Measurements from ENCODE around the gene LASP1.

LASP1 gene

GRCh38 chr17:38870259-38871165 is 654 bp downstream of the LASP1 start:
- peak; percentile 29 for DNase-seq

- DNase-seq: no peak
These were observed 1.6 kb downstream of the LASP1 start for GRCh38 chr17:38871247-38872015.

- no peak for DNase-seq
These were observed 2.2 kb downstream of the LASP1 start for GRCh38 chr17:38872027-38872511.

GRCh38 chr17:38872671-38873385 is 3.0 kb downstream of the LASP1 start:
- DNase-seq: no peak

GRCh38 chr17:38873640-38874380 is 4.0 kb downstream of the LASP1 start:
- DNase-seq: no peak

DNA sequence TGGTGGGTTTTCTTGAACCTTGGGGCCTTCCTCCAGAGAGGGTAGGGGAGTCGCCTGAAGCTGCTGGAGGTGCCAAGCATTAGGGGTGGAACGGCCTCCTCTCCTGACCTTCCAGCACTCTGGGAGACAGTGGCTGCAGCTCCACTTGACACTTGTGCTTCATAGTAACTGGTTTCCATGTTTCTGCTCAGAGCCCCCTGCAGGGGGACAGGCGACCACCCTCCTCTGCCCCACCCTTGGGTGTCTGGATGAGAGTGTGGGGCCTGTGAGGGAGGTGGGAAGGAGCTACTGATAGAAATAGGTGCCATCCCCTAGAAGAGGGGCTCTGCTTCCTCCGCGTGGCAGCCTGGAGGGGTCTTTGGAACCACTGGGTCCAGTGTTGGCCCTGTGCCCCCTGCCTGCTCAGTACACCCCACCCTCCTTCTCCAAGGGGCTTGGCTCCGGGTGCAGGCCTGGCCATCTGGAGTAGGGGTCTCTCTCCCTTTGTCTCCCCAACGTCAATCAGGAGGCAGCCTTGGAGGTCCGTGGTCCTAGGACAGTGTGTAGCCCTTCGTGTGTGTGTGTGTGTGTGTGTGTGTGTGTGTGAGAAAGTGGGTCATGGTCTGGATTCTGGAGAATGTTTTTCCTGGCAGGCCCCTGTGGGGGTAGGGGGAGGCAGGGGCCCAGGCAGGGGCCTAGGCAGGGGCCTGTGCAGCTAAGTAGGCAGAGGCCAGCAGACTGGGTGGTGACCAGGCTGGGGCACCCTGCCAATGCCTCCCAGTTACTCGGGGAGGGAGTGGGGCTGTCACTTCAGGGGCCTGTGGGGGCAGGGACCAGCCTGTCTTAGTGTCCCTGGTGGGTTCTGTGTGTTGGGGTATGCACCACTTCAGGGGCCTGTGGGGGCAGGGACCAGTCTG is 4.9 kb downstream of the LASP1 start:
- no peak for DNase-seq

DNA sequence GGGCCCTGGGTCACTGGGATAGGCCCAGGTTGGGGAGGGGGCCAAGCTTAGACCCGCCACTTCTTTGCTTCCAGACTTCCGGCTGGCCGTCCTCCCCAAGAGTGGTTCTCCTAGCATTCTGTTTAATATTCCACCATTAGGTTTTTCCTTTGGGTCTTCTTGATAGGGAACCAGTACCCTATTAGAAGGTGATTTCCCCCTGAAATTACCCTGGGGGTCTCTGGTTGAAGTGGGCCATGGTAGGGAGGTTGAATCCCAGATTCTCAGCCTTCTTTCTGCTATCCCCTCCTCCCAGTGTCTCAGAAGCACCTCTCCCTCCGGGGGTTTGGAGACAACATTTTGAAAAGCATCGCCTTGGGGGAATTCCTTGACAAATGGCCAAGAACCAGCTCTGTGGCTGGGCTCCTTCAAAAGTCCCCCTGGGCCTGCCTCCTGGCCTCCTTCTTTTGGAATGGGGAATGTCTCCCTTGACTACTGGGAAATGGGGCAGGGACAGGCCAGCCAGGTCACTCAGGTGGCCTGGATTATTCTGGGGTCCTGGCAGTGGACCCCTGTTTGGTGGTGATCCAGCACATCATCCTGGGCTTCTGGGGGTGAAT is 5.7 kb downstream of the LASP1 start:
- DNase-seq: no peak

GRCh38 chr17:38877130-38877851 is 7.4 kb downstream of the LASP1 start:
- DNase-seq: no peak

- peak; percentile 43 for DNase-seq
These were observed 10.2 kb downstream of the LASP1 start for GRCh38 chr17:38879878-38880665.

- no peak for DNase-seq
These were observed 11.8 kb downstream of the LASP1 start for GRCh38 chr17:38881600-38882191.

GRCh38 chr17:38882870-38883269 is 13.0 kb downstream of the LASP1 start:
- no peak for DNase-seq

- DNase-seq: no peak
These were observed 14.0 kb downstream of the LASP1 start for GRCh38 chr17:38883592-38884526.

GRCh38 chr17:38885044-38885727 is 15.3 kb downstream of the LASP1 start:
- DNase-seq: no peak

DNA sequence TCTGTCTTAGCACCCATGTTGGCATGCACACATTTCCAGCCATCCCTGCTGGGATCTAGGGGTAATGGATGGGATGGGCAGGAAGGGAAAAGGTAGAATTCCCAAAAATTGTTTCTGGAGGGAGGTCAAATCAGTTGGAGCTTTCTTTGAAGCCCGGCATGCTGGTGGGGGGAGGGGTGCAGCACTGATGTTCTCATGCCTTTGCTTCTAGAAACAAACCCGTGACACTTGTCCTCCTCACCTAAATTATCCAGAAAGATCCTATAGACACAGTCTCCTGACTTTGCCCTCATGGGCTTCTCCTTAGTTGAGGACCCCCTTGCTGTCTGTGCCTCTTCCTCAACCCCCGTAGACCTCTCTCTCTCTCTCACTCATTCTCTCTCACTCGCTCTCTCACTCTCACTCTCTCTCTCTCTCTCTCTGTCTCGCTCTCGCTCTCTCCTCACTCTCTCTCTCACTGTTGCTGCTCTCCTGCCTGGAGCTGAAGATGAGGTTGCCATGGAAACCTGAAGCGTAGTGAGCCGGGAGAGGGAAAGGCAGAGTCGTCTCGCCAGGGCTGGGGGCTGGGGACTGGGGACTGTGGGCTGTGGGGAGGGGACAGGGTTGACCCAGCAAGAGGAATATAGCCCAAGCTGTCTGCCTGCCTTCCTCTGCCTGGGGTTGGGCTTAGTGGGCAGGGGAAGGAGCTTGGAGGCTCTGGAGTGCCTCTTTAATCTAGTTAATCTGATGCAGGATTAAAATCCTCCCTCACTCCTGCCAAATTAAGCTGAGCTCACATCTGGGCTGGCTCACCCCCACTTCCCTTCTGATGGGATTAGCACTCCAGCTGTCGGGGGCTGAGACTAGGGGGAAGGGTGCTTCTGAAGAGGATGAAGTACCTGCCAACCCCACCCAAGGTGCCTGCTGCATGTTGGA is 16.1 kb downstream of the LASP1 start:
- DNase-seq: no peak

GRCh38 chr17:38886643-38887010 is 16.8 kb downstream of the LASP1 start:
- no peak for DNase-seq

DNA sequence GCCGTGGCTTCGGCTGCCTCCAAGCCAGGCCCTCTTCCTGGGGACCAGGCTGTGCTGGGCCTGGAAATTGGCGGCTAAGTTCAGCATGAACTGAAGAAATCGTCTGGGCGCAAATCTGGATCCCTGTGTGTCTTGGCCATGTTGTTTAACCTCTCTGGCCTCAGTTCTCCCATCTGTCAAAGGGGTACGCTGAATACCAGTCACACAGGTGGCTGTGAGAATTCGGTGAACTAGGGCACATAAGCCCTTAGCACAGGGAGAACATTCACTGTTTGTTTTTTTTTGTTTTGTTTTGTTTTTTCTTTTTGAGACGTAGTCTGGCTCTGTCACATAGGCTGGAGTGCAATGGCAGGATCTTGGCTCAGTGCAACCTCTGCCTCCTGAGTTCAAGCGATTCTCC is 19.0 kb downstream of the LASP1 start:
- no peak for DNase-seq
